Measurements from ENCODE around the gene MYBBP1A. TPM values are rescaled to one million over a fixed set of nuclear protein-coding genes. Genes with fewer than 3 reads are reported as not detected.

MYBBP1A gene
- total and polyA plus RNA-seq, 2 of the 13 experiments (the other 11 are each of a cell fraction or from before 2014, with no cell fraction given): 18.6 to 54.8 TPM

DNA sequence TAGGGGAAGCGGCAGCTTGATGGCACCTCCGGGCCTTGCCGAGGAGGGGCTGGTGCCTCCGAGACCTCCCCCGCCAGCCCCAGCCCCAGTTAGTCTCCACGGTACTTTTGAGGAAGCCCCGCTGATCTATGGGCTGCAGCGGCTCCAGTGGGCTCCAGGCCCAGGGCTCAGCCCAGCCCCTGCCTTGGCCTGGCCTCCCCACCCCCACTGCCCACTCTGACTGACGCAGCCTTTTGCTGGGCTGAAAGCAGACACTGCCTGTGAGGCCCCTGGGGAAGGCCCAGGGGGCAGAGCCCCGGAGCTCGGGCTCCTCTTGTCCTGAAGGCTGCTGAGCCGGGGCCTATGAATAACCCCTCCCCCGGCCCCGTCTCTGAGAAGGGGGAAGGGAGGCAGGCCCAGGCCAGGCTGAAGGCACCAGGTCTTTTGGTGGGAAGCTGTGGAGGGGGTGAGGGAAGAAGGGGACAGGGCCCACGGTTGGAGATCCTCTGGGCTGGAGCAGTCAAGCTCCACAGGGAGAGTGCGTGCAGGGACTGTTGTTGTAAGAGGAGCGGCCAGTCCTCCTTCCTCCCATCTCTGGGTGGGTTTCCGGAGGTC, 21.6 kb upstream of the MYBBP1A start (continued):
- TF ChIP-seq, protein P1, sequence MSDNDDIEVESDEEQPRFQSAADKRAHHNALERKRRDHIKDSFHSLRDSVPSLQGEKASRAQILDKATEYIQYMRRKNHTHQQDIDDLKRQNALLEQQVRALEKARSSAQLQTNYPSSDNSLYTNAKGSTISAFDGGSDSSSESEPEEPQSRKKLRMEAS (IDR thresholded peaks at IDR 0.05): 0 out of 2 replicates have a peak, but pooled peaks have one; percentile 14
- TF ChIP-seq PHF21A (CRISPR knock-in tag; IDR thresholded peaks at IDR 0.05): 0 out of 2 replicates have a peak, but pooled peaks have one; percentile 30

DNA sequence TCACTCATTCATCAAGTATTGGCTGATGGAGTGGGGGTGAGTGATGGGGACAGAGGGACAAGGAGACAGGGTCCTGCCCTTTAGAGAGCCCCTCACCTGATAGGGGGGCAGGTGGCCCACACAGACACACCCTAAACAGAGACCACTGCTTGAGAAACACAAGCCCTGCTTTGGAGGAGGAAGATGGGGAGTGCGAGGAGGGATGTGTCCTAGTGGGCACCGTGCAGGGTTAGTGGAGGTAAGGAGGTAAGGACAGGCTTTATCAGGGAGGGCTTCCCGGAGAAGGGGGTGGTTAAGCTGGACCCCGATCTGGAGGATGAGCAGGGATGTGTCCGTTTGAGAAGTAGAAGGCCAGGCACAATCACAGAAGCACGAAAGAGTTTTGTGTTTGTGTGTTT, 21.0 kb upstream of the MYBBP1A start:
- no peak for FAIRE-seq
- CTCF ChIA-PET (ENCODE audit: low intra/inter-chr PET ratio, low total read pairs): no interaction called here
- no peak for TF ChIP-seq ATF1 (CRISPR knock-in tag; IDR thresholded peaks at IDR 0.05)
- 0 out of 2 replicates have a peak, but pooled peaks have one; percentile 1 for TF ChIP-seq ZNF331 (CRISPR knock-in tag; IDR thresholded peaks at IDR 0.05)
- TF ChIP-seq MIER2 (CRISPR knock-in tag; IDR thresholded peaks at IDR 0.05): no peak
- TF ChIP-seq CEBPB (IDR thresholded peaks at IDR 0.05; ENCODE audit: borderline replicate concordance, low read depth, low read length): no peak
- TF ChIP-seq SETDB1 (CRISPR knock-in tag; IDR thresholded peaks at IDR 0.05; ENCODE audit: borderline replicate concordance): no peak
- TF ChIP-seq ZNF282 (IDR thresholded peaks at IDR 0.05; ENCODE audit: partially characterized antibody): no peak
- TF ChIP-seq, protein P2, sequence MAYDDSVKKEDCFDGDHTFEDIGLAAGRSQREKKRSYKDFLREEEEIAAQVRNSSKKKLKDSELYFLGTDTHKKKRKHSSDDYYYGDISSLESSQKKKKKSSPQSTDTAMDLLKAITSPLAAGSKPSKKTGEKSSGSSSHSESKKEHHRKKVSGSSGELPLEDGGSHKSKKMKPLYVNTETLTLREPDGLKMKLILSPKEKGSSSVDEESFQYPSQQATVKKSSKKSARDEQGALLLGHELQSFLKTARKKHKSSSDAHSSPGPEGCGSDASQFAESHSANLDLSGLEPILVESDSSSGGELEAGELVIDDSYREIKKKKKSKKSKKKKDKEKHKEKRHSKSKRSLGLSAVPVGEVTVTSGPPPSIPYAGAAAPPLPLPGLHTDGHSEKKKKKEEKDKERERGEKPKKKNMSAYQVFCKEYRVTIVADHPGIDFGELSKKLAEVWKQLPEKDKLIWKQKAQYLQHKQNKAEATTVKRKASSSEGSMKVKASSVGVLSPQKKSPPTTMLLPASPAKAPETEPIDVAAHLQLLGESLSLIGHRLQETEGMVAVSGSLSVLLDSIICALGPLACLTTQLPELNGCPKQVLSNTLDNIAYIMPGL (CRISPR knock-in tag; IDR thresholded peaks at IDR 0.05; ENCODE audit: borderline replicate concordance in 1 of 2, low read depth in 1 of 2): no peak
- no peak for TF ChIP-seq RFX1 (IDR thresholded peaks at IDR 0.05)
- TF ChIP-seq HDAC1 (CRISPR knock-in tag; IDR thresholded peaks at IDR 0.05): 0 out of 2 replicates have a peak, but pooled peaks have one; percentile 3
- no peak for TF ChIP-seq PRMT3 (CRISPR knock-in tag; IDR thresholded peaks at IDR 0.05; ENCODE audit: borderline replicate concordance, low read depth)
- TF ChIP-seq, protein P3, sequence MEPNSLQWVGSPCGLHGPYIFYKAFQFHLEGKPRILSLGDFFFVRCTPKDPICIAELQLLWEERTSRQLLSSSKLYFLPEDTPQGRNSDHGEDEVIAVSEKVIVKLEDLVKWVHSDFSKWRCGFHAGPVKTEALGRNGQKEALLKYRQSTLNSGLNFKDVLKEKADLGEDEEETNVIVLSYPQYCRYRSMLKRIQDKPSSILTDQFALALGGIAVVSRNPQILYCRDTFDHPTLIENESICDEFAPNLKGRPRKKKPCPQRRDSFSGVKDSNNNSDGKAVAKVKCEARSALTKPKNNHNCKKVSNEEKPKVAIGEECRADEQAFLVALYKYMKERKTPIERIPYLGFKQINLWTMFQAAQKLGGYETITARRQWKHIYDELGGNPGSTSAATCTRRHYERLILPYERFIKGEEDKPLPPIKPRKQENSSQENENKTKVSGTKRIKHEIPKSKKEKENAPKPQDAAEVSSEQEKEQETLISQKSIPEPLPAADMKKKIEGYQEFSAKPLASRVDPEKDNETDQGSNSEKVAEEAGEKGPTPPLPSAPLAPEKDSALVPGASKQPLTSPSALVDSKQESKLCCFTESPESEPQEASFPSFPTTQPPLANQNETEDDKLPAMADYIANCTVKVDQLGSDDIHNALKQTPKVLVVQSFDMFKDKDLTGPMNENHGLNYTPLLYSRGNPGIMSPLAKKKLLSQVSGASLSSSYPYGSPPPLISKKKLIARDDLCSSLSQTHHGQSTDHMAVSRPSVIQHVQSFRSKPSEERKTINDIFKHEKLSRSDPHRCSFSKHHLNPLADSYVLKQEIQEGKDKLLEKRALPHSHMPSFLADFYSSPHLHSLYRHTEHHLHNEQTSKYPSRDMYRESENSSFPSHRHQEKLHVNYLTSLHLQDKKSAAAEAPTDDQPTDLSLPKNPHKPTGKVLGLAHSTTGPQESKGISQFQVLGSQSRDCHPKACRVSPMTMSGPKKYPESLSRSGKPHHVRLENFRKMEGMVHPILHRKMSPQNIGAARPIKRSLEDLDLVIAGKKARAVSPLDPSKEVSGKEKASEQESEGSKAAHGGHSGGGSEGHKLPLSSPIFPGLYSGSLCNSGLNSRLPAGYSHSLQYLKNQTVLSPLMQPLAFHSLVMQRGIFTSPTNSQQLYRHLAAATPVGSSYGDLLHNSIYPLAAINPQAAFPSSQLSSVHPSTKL (CRISPR knock-in tag; IDR thresholded peaks at IDR 0.05): no peak
- no peak for TF ChIP-seq ZNF530 (CRISPR knock-in tag; IDR thresholded peaks at IDR 0.05; ENCODE audit: low read depth)
- no peak for TF ChIP-seq GTF3A (CRISPR knock-in tag; conservative IDR thresholded peaks at IDR 0.05)
- TF ChIP-seq, protein P4, sequence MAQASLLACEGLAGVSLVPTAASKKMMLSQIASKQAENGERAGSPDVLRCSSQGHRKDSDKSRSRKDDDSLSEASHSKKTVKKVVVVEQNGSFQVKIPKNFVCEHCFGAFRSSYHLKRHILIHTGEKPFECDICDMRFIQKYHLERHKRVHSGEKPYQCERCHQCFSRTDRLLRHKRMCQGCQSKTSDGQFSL (CRISPR knock-in tag; IDR thresholded peaks at IDR 0.05): 0 out of 2 replicates have a peak, but pooled peaks have one; percentile 0
- no peak for TF ChIP-seq SNAI1 (CRISPR knock-in tag; IDR thresholded peaks at IDR 0.05; ENCODE audit: borderline replicate concordance)

More for the DNA sequence above, 21.0 kb upstream of the MYBBP1A start:
- peaks cover 61% of the 10 kb centered on the region for H3K4me1 ChIP-seq (ENCODE audit: insufficient read depth, low read length)
- peak overlapping the region; percentile 67 for H3K9ac ChIP-seq (ENCODE audit: insufficient read depth, low read depth, low read length)
- no peak overlapping the region for H3K27ac ChIP-seq (ENCODE audit: extremely low read length, insufficient read depth, low read length)
- H3K4me3 ChIP-seq (replicated peaks in 1 of 3; ENCODE audit: insufficient read depth in 1 of 3, low read depth in 2 of 3, low read length in 3 of 3): peak overlapping the region; percentile 47 to 67 (median 56); a peak in 5 of 6 replicates
- H3K27me3 ChIP-seq (ENCODE audit: control insufficient read depth in 1 of 2, insufficient read depth in 2 of 2, low read length in 2 of 2): peaks cover 2 to 4% of the 10 kb centered on the region in 2 experiments; a peak in 2 of 5 replicates
- ATAC-seq (peak; percentile 17), DNase-seq (ENCODE audit: low spot score) (no peak)
- POLR2A ChIA-PET: interaction anchor here (1.1 to 3.2 kb wide), 5 partner anchors 9 to 134 kb away, joined by 4 to 21 read pairs (median 4); partner anchors contain the start of genes ARRB2, GGT6 and MYBBP1A
- H2AFZ ChIP-seq (ENCODE audit: low read length): no peak overlapping the region
- in situ Hi-C loops (cut with HindIII; ENCODE audit: extremely low pct_ligation_motif_present, low pct_unique_long_range_greater_than_20kb): no loop called here
- H3K4me2 ChIP-seq (ENCODE audit: low read depth, low read length): peak overlapping the region; percentile 80
- no peaks in the 10 kb centered on the region for H3K79me2 ChIP-seq (ENCODE audit: insufficient read depth, low read length)
- BruUV-seq (replicated peaks): TSS peak; percentile 70
- no peaks in the 10 kb centered on the region for H3K9me3 ChIP-seq (ENCODE audit: low read length)
- no peaks in the 10 kb centered on the region for H4K20me1 ChIP-seq (ENCODE audit: insufficient read depth, low read length)
- 5% methylated on average over 6 of the region's 6 CpGs for WGBS (ENCODE audit: low lambda C conversion rate)
- H3K36me3 ChIP-seq (replicated peaks in 1 of 2; ENCODE audit: control insufficient read depth in 1 of 2, insufficient read depth in 2 of 2, low read length in 2 of 2): no peaks in the 10 kb centered on the region
- intact Hi-C loops (cut with micrococcal nuclease; ENCODE audit: unreplicated experiment): no loop called here
